BE2C (cell line): Measurements from ENCODE around the gene CD59.
"Not testable (repeated sequence)": the region's sequence is repeated elsewhere in the genome, so short reads cannot be mapped to it uniquely, and the experiment has no call there.

ENCODE experiments used
- DNase-seq: peaks from one replicate; pipeline ENCODE4 v3.0.0-alpha.2; 2020
- H3K27me3 ChIP-seq: fragments of 250-450 bp; sonication (Bioruptor Pico); 2 replicates; pipeline ENCODE4 v1.5.1; 2020; ENCODE audit warnings: mild to moderate bottlenecking
- H3K36me3 ChIP-seq: fragments of 250-450 bp; sonication (Bioruptor Pico); 2 replicates; pipeline ENCODE4 v1.5.1; 2020; ENCODE audit warnings: mild to moderate bottlenecking
- H3K4me1 ChIP-seq: fragments of 250-450 bp; sonication (Bioruptor Pico); 2 replicates; pipeline ENCODE4 v1.5.1; 2020
- H3K4me3 ChIP-seq: 2 replicates; pipeline ENCODE4 v1.5.1; 2011; ENCODE audit warnings: low read depth, low read length
- H3K9me3 ChIP-seq: fragments of 250-450 bp; sonication (Bioruptor Pico); 2 replicates; pipeline ENCODE4 v1.5.1; 2020
- TF ChIP-seq, protein P1 (sequence below): IDR thresholded peaks from 2 replicates; pipeline ENCODE4 v1.5.1; 2012; ENCODE audit warnings: mild to moderate bottlenecking, low read depth, low read length

Gene CD59

GRCh38 chr11:33731723-33732531 is 4.3 kb downstream of the CD59 start:
- Histone ChIP-seq H3K27me3 (no peaks in the 10 kb centered on the region), H3K9me3 (no peaks in the 10 kb centered on the region), H3K4me3 (no peak overlapping the region), H3K36me3 (no peaks in the 10 kb centered on the region), H3K4me1 (no peaks in the 10 kb centered on the region; the same call in 1 of the 2 replicates)
- DNase-seq = no peak
- TF ChIP-seq, protein P1, sequence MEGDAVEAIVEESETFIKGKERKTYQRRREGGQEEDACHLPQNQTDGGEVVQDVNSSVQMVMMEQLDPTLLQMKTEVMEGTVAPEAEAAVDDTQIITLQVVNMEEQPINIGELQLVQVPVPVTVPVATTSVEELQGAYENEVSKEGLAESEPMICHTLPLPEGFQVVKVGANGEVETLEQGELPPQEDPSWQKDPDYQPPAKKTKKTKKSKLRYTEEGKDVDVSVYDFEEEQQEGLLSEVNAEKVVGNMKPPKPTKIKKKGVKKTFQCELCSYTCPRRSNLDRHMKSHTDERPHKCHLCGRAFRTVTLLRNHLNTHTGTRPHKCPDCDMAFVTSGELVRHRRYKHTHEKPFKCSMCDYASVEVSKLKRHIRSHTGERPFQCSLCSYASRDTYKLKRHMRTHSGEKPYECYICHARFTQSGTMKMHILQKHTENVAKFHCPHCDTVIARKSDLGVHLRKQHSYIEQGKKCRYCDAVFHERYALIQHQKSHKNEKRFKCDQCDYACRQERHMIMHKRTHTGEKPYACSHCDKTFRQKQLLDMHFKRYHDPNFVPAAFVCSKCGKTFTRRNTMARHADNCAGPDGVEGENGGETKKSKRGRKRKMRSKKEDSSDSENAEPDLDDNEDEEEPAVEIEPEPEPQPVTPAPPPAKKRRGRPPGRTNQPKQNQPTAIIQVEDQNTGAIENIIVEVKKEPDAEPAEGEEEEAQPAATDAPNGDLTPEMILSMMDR = no peak

DNA sequence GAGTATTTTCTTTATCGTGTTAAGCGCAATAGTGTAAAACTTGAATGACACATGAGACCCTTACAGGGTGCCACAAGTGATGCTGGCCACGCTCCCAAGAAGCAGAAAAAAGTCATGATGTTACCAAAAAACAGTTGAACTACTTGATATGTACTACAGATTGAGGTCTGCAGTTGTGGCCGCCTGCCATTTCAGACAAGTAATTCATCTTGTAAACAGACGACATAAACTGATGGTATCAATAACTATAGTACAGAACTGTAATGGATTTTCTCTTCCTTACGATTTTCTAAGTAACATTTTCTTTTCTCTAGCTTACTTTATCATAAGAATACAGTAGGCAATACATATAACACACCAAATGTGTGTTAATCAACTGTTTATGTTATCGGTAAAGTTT is 5.5 kb downstream of the CD59 start:
- no peak for DNase-seq
- Histone ChIP-seq H3K27me3 (no peaks in the 10 kb centered on the region), H3K36me3 (no peaks in the 10 kb centered on the region), H3K4me3 (no peak overlapping the region), H3K4me1 (no peaks in the 10 kb centered on the region; the same call in 1 of the 2 replicates), H3K9me3 (no peaks in the 10 kb centered on the region)
- TF ChIP-seq, protein P1 = no peak

- H3K27me3 ChIP-seq, H3K36me3 ChIP-seq, H3K4me1 ChIP-seq, DNase-seq, H3K4me3 ChIP-seq, H3K9me3 ChIP-seq: not testable (repeated sequence)
Observed at GRCh38 chr11:33729072-33729664, 7.1 kb downstream of the CD59 start.

DNA sequence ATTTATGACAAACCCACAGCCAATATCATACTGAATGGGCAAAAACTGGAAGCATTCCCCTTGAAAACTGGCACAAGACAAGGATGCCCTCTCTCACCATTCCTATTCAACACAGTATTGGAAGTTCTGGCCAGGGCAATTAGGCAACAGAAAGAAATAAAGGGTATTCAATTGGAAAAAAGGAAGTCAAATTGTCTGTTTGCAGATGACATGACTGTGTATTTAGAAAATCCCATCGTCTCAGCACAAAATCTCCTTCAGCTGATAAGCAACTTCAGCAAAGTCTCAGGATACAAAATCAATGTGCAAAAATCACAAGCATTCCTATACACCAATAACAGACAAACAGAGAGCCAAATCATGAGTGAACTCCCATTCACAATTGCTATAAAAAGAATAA is 8.7 kb downstream of the CD59 start:
- DNase-seq, H3K9me3 ChIP-seq, H3K4me1 ChIP-seq, H3K36me3 ChIP-seq, H3K27me3 ChIP-seq, H3K4me3 ChIP-seq: not testable (repeated sequence)

- H3K36me3 ChIP-seq = no peaks in the 10 kb centered on the region
- TF ChIP-seq, protein P1 = no peak
- no peaks in the 10 kb centered on the region for H3K9me3 ChIP-seq
- no peak overlapping the region for H3K4me3 ChIP-seq
- DNase-seq = no peak
- H3K27me3 ChIP-seq = no peaks in the 10 kb centered on the region
- H3K4me1 ChIP-seq = no peaks in the 10 kb centered on the region; the same call in 1 of the 2 replicates
Observed at GRCh38 chr11:33725496-33725895, 10.7 kb downstream of the CD59 start.

DNA sequence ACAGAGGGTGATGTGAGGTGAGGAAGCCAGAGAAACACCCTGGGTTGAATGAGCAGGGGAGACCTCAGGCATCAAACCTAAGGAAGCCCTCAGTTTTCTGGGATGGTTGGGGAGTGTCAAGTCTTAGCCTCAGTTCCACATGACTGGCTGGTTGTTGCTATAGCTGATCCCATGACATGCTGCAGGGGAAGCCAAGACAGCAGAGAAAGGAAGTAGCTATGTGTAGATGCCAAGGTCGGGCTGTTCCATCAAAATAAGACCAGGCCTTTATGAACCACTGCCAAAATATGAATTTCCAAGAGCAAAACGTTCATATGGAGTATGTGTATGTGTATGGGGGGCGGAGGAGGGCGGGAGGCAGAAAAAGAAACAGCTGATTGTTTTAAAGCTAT is 11.6 kb downstream of the CD59 start:
- TF ChIP-seq, protein P1 = no peak
- DNase-seq = no peak
- Histone ChIP-seq H3K9me3 (no peaks in the 10 kb centered on the region), H3K27me3 (no peaks in the 10 kb centered on the region), H3K36me3 (no peaks in the 10 kb centered on the region), H3K4me3 (no peak overlapping the region), H3K4me1 (no peaks in the 10 kb centered on the region)

DNA sequence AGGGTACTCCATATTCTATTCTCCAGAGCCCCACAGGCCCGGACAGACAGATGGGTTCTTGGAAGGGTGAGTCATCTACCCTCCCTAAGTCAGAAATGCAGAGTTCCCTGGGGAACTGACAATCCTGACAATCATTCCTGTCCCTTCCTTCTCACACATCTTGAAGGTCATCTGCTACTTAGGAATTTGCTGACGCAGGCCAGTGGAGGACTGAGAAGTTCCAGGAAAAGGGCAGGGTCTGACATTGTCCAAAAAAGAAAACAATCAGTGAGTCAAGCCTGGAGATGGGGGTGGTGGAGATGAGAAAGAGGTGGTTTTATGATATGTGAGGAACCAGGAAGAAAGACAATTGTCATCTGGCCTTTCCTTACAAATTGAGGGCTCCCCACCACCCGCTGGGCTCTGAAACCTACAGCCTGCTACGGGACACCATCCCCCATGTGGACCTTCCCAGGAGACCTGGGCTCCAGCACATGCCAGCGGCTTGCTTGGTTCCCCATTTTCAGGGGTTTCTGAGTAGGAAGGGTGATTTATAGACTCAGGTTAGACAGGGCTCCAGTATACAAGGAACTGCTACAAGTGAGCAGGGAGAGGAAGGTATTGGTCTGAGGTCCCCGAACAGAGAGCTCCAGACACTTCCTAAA is 12.9 kb downstream of the CD59 start:
- TF ChIP-seq, protein P1 = no peak
- no peaks in the 10 kb centered on the region for H3K9me3 ChIP-seq
- no peaks in the 10 kb centered on the region for H3K4me1 ChIP-seq
- H3K36me3 ChIP-seq = no peaks in the 10 kb centered on the region
- H3K27me3 ChIP-seq = no peaks in the 10 kb centered on the region
- no peak for DNase-seq
- no peak overlapping the region for H3K4me3 ChIP-seq
